ENCODE results near the gene PARP15.

DNA sequence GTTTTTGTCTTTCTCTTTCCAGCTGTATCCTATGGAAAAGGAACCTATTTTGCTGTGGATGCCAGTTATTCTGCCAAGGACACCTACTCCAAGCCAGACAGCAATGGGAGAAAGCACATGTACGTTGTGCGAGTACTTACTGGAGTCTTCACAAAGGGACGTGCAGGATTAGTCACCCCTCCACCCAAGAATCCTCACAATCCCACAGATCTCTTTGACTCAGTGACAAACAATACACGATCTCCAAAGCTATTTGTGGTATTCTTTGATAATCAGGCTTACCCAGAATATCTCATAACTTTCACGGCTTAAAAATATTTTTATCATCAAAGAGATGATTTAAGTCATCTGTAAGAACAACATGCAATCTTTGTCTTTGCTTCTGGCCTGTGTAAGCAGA, 58.3 kb downstream of the PARP15 start:
- TF ChIP-seq, protein P1, sequence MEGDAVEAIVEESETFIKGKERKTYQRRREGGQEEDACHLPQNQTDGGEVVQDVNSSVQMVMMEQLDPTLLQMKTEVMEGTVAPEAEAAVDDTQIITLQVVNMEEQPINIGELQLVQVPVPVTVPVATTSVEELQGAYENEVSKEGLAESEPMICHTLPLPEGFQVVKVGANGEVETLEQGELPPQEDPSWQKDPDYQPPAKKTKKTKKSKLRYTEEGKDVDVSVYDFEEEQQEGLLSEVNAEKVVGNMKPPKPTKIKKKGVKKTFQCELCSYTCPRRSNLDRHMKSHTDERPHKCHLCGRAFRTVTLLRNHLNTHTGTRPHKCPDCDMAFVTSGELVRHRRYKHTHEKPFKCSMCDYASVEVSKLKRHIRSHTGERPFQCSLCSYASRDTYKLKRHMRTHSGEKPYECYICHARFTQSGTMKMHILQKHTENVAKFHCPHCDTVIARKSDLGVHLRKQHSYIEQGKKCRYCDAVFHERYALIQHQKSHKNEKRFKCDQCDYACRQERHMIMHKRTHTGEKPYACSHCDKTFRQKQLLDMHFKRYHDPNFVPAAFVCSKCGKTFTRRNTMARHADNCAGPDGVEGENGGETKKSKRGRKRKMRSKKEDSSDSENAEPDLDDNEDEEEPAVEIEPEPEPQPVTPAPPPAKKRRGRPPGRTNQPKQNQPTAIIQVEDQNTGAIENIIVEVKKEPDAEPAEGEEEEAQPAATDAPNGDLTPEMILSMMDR (IDR thresholded peaks at IDR 0.05; ENCODE audit: poor library complexity) = no peak
- TF ChIP-seq EZH2 (IDR thresholded peaks at IDR 0.05; ENCODE audit: borderline replicate concordance) (no peak), EZH2phosphoT487 (IDR thresholded peaks at IDR 0.05; ENCODE audit: low read depth, severe bottlenecking, unreplicated experiment) (no peak)
